IPS-18a (cell line): ENCODE data around the gene CABCOCO1.
"Not testable (repeated sequence)": the region's sequence is repeated elsewhere in the genome, so short reads cannot be mapped to it uniquely, and the experiment has no call there.

ENCODE experiments used
- H3K27ac ChIP-seq: one replicate; pipeline ENCODE4 v1.5.1; 2013; ENCODE audit warnings: low read length
- H3K27me3 ChIP-seq: one replicate; pipeline ENCODE4 v1.6.1; 2013; ENCODE audit warnings: mild to moderate bottlenecking, low read length; ENCODE audit not compliant: control insufficient read depth, insufficient read depth
- H3K36me3 ChIP-seq: one replicate; pipeline ENCODE4 v1.6.1; 2013; ENCODE audit warnings: low read depth, low read length; ENCODE audit not compliant: control insufficient read depth
- H3K4me1 ChIP-seq: one replicate; pipeline ENCODE4 v1.6.1; 2013; ENCODE audit warnings: low read depth, low read length; ENCODE audit not compliant: control insufficient read depth
- H3K4me3 ChIP-seq: one replicate; pipeline ENCODE4 v1.5.1; 2013; ENCODE audit warnings: low read length
- H3K9ac ChIP-seq: one replicate; pipeline ENCODE4 v1.6.1; 2013; ENCODE audit warnings: mild to moderate bottlenecking, low read length, moderate library complexity
- H3K9me3 ChIP-seq: one replicate; pipeline ENCODE4 v1.6.1; 2013; ENCODE audit warnings: low read depth, low read length; ENCODE audit not compliant: control insufficient read depth

The CABCOCO1 gene

GRCh38 chr10:61691667-61692066, 28.9 kb downstream of the CABCOCO1 start:
- H3K4me3 ChIP-seq, H3K27ac ChIP-seq: not testable (repeated sequence)

GRCh38 chr10:61692447-61693010, 29.8 kb downstream of the CABCOCO1 start:
- Histone ChIP-seq H3K9ac (no peak overlapping the region), H3K4me1 (no peaks in the 10 kb centered on the region), H3K27ac (no peak overlapping the region), H3K4me3 (no peak overlapping the region), H3K36me3 (no peaks in the 10 kb centered on the region), H3K27me3 (no peaks in the 10 kb centered on the region), H3K9me3 (no peaks in the 10 kb centered on the region)

More at GRCh38 chr10:61691667-61692066, 28.9 kb downstream of the CABCOCO1 start:
- not testable (repeated sequence) for H3K27me3 ChIP-seq, H3K9ac ChIP-seq, H3K9me3 ChIP-seq, H3K36me3 ChIP-seq, H3K4me1 ChIP-seq

GRCh38 chr10:61698968-61699655, 36.4 kb downstream of the CABCOCO1 start:
- Histone ChIP-seq H3K27me3 (no peaks in the 10 kb centered on the region), H3K36me3 (no peaks in the 10 kb centered on the region), H3K9ac (no peak overlapping the region), H3K4me1 (no peaks in the 10 kb centered on the region), H3K27ac (no peak overlapping the region), H3K9me3 (no peaks in the 10 kb centered on the region), H3K4me3 (no peak overlapping the region)

- H3K4me1 ChIP-seq: no peaks in the 10 kb centered on the region
- H3K9ac ChIP-seq: no peak overlapping the region
- H3K9me3 ChIP-seq: no peaks in the 10 kb centered on the region
- H3K27me3 ChIP-seq: no peaks in the 10 kb centered on the region
- no peak overlapping the region for H3K27ac ChIP-seq
- H3K36me3 ChIP-seq: no peaks in the 10 kb centered on the region
- no peak overlapping the region for H3K4me3 ChIP-seq
These were observed 38.5 kb downstream of the CABCOCO1 start for GRCh38 chr10:61701055-61701705.

GRCh38 chr10:61701706-61702105, 39.0 kb downstream of the CABCOCO1 start:
- H3K4me1 ChIP-seq: no peaks in the 10 kb centered on the region
- no peak overlapping the region for H3K4me3 ChIP-seq
- H3K27ac ChIP-seq: no peak overlapping the region
- H3K36me3 ChIP-seq: no peaks in the 10 kb centered on the region
- H3K9ac ChIP-seq: no peak overlapping the region
- no peaks in the 10 kb centered on the region for H3K9me3 ChIP-seq
- H3K27me3 ChIP-seq: no peaks in the 10 kb centered on the region

GRCh38 chr10:61702584-61702983, 39.9 kb downstream of the CABCOCO1 start:
- H3K27ac ChIP-seq: no peak overlapping the region
- H3K9me3 ChIP-seq: no peaks in the 10 kb centered on the region
- no peak overlapping the region for H3K4me3 ChIP-seq
- H3K27me3 ChIP-seq: no peaks in the 10 kb centered on the region
- H3K4me1 ChIP-seq: no peaks in the 10 kb centered on the region
- no peak overlapping the region for H3K9ac ChIP-seq
- no peaks in the 10 kb centered on the region for H3K36me3 ChIP-seq

- no peaks in the 10 kb centered on the region for H3K27me3 ChIP-seq
- no peaks in the 10 kb centered on the region for H3K4me1 ChIP-seq
- H3K9ac ChIP-seq: no peak overlapping the region
These were observed 42.4 kb downstream of the CABCOCO1 start for GRCh38 chr10:61705022-61705613.

GRCh38 chr10:61708846-61709245, 46.1 kb downstream of the CABCOCO1 start:
- H3K4me1 ChIP-seq: no peaks in the 10 kb centered on the region
- H3K4me3 ChIP-seq: no peak overlapping the region
- H3K36me3 ChIP-seq: no peaks in the 10 kb centered on the region
- H3K27me3 ChIP-seq: no peaks in the 10 kb centered on the region
- H3K9me3 ChIP-seq: no peaks in the 10 kb centered on the region
- H3K27ac ChIP-seq: no peak overlapping the region
- no peak overlapping the region for H3K9ac ChIP-seq

More at GRCh38 chr10:61705022-61705613, 42.4 kb downstream of the CABCOCO1 start:
- H3K27ac ChIP-seq: no peak overlapping the region
- no peak overlapping the region for H3K4me3 ChIP-seq
- no peaks in the 10 kb centered on the region for H3K36me3 ChIP-seq
- H3K9me3 ChIP-seq: no peaks in the 10 kb centered on the region

- not testable (repeated sequence) for H3K9ac ChIP-seq, H3K36me3 ChIP-seq, H3K9me3 ChIP-seq, H3K27me3 ChIP-seq, H3K27ac ChIP-seq, H3K4me1 ChIP-seq, H3K4me3 ChIP-seq
These were observed 49.4 kb downstream of the CABCOCO1 start for GRCh38 chr10:61712105-61712504.

GRCh38 chr10:61719475-61719874, 56.7 kb downstream of the CABCOCO1 start:
- H3K27me3 ChIP-seq, H3K4me3 ChIP-seq, H3K4me1 ChIP-seq, H3K9ac ChIP-seq, H3K9me3 ChIP-seq, H3K27ac ChIP-seq, H3K36me3 ChIP-seq: not testable (repeated sequence)

GRCh38 chr10:61719906-61720305, 57.2 kb downstream of the CABCOCO1 start:
- Histone ChIP-seq H3K4me3 (no peak overlapping the region), H3K36me3 (no peaks in the 10 kb centered on the region), H3K4me1 (no peaks in the 10 kb centered on the region), H3K9me3 (no peaks in the 10 kb centered on the region), H3K27ac (no peak overlapping the region), H3K9ac (no peak overlapping the region), H3K27me3 (no peaks in the 10 kb centered on the region)
